Panc1 (cell line): Measurements from ENCODE around the gene ZBTB4. TPM values are rescaled to one million over a fixed set of nuclear protein-coding genes. Genes with fewer than 3 reads are reported as not detected.

Experiments used
- ATAC-seq: fragments of 200-7000 bp; cut with Tn5 transposase; 2 replicates; pipeline ENCODE4 v1.9.1; 2020; ENCODE audit warnings: mild to moderate bottlenecking, moderate library complexity
- BruUV-seq: library from RNA; stranded (reverse); fragments of 400-500 nt; replicated peaks from 2 replicates; lab custom pipeline; 2021; lab: Mats Ljungman, UMichigan
- CTCF ChIA-PET: fragments of 300-600 bp; sonication (Branson Sonifier 250); formaldehyde crosslinking; loops from one replicate; lab custom pipeline; 2022; ENCODE audit warnings: antibody characterized with exemption; lab: Charles Lee
- POLR2A ChIA-PET: fragments of 300-600 bp; sonication (Branson Sonifier 250); formaldehyde crosslinking; loops from one replicate; lab custom pipeline; 2022; ENCODE audit warnings: antibody characterized with exemption; lab: Charles Lee
- DNase-seq: peaks from one replicate; pipeline ENCODE4 v3.0.0-alpha.2; 2010; ENCODE audit warnings: low read depth, low spot score
- H3K27ac ChIP-seq: 2 replicates; pipeline ENCODE4 v1.5.1; 2011; ENCODE audit warnings: mild to moderate bottlenecking, low read length, inconsistent platforms
- H3K27me3 ChIP-seq: fragments of 200-500 bp; sonication (Bioruptor generic); 2 replicates; pipeline ENCODE4 v1.6.0; 2014; ENCODE audit warnings: low read length, inconsistent platforms; ENCODE audit not compliant: control insufficient read depth, insufficient read depth
- H3K36me3 ChIP-seq: fragments of 200-500 bp; sonication (Bioruptor generic); 2 replicates; pipeline ENCODE4 v1.5.1; 2014; ENCODE audit warnings: inconsistent platforms, mild to moderate bottlenecking, low read length, moderate library complexity; ENCODE audit not compliant: control insufficient read depth, insufficient read depth
- H3K4me1 ChIP-seq: 2 replicates; pipeline ENCODE4 v1.5.1; 2011; ENCODE audit warnings: inconsistent platforms, mild to moderate bottlenecking, low read length, moderate library complexity; ENCODE audit not compliant: control insufficient read depth, insufficient read depth
- H3K4me3 ChIP-seq, 2 experiments: 2 replicates each; pipeline ENCODE4 v1.5.1; 2011 to 2012; ENCODE audit warnings: low read depth in 2 of 2, low read length in 2 of 2, mild to moderate bottlenecking in 2 of 2, inconsistent platforms in 1 of 2, moderate library complexity in 1 of 2
- H3K9me3 ChIP-seq: fragments of 200-500 bp; sonication (Bioruptor generic); 2 replicates; pipeline ENCODE4 v1.5.1; 2014; ENCODE audit warnings: low read depth, mild to moderate bottlenecking, inconsistent platforms, low read length, moderate library complexity; ENCODE audit not compliant: control insufficient read depth, insufficient read depth
- CTCF ChIP-seq: fragments of 450-650 bp; IDR thresholded peaks from 2 replicates; pipeline ENCODE4 v1.5.1; 2017; ENCODE audit warnings: mild to moderate bottlenecking
- POLR2AphosphoS5 ChIP-seq: IDR thresholded peaks from 2 replicates; pipeline ENCODE4 v1.6.1; 2012; ENCODE audit warnings: mild to moderate bottlenecking, low read depth, low read length, moderate library complexity
- REST ChIP-seq, 2 experiments: IDR thresholded peaks; 2 replicates each; pipeline ENCODE4 v1.6.1; 2011 to 2012; ENCODE audit warnings: low read depth in 2 of 2, control low read depth in 1 of 2, low read length in 1 of 2, mild to moderate bottlenecking in 1 of 2, moderate library complexity in 1 of 2; ENCODE audit not compliant: insufficient read depth in 1 of 2
- SIN3A ChIP-seq: IDR thresholded peaks from 2 replicates; pipeline ENCODE4 v1.6.1; 2012; ENCODE audit warnings: low read depth, mild to moderate bottlenecking, low read length, moderate library complexity, borderline replicate concordance; ENCODE audit not compliant: insufficient read depth
- TCF7L2 ChIP-seq: IDR thresholded peaks from 2 replicates; pipeline ENCODE4 v1.6.1; 2011; ENCODE audit warnings: mild to moderate bottlenecking, low read depth, low read length, inconsistent platforms
- in situ Hi-C: cut with HindIII; loops from 2 replicates; pipeline ENCODE4 v1.10.0; 2016; ENCODE audit warnings: low sequenced_read_pairs, low pct_unique_long_range_greater_than_20kb
- intact Hi-C: fragments of 100-400 bp; cut with micrococcal nuclease; formaldehyde crosslinking; loops from one replicate; pipeline ENCODE4 v1.10.0; 2022; ENCODE audit not compliant: unreplicated experiment
- total RNA-seq: library from RNA; stranded (reverse); gene quantifications from one replicate; pipeline ENCODE4 v1.2.1, GENCODE V29; 2021; ENCODE audit not compliant: unreplicated experiment

ZBTB4 gene
- total RNA-seq, 1 experiment from 2014 or later = 24.9 TPM

- CTCF ChIA-PET = no interaction called here
- intact Hi-C loops (no loop called here), in situ Hi-C loops (no loop called here)
- Histone ChIP-seq H3K4me1 (peaks cover 16% of the 10 kb centered on the region), H3K27ac (no peak overlapping the region), H3K27me3 (no peaks in the 10 kb centered on the region), H3K9me3 (no peaks in the 10 kb centered on the region), H3K36me3 (no peaks in the 10 kb centered on the region), H3K4me3 (no peak overlapping the region)
- POLR2A ChIA-PET = no interaction called here
- no TSS peak for BruUV-seq
- DNase-seq (no peak), ATAC-seq (no peak)
- TF ChIP-seq CTCF (no peak), TCF7L2 (no peak), SIN3A (no peak), POLR2AphosphoS5 (no peak), REST (IDR thresholded peaks at IDR 0.05; ENCODE audit: insufficient read depth in 1 of 2, low read depth in 2 of 2, low read length in 1 of 2) (no peak)
Measured at GRCh38 chr17:7443499-7444485, 35.6 kb downstream of the ZBTB4 start.

GRCh38 chr17:7442142-7442541 is 37.3 kb downstream of the ZBTB4 start:
- Histone ChIP-seq H3K27me3 (no peaks in the 10 kb centered on the region), H3K9me3 (no peaks in the 10 kb centered on the region), H3K4me1 (peaks cover 18% of the 10 kb centered on the region), H3K36me3 (no peaks in the 10 kb centered on the region), H3K27ac (no peak overlapping the region), H3K4me3 (no peak overlapping the region)
- in situ Hi-C loops = no loop called here
- ATAC-seq (no peak), DNase-seq (no peak)
- CTCF ChIA-PET = no interaction called here
- POLR2A ChIA-PET = no interaction called here
- BruUV-seq = no TSS peak
- TF ChIP-seq TCF7L2 (no peak), POLR2AphosphoS5 (no peak), CTCF (no peak), REST (IDR thresholded peaks at IDR 0.05; ENCODE audit: insufficient read depth in 1 of 2, low read depth in 2 of 2, low read length in 1 of 2) (no peak), SIN3A (no peak)
- intact Hi-C loops = no loop called here
